B cell (primary cell): Measurements from ENCODE around the gene RCE1. TPM values are rescaled to one million over a fixed set of nuclear protein-coding genes. Genes with fewer than 3 reads are reported as not detected.

Experiments
- ATAC-seq: fragments of 200-7000 bp; cut with Tn5 transposase; one replicate; pipeline ENCODE4 v1.10.0; 2021; ENCODE audit warnings: low read depth, mild to moderate bottlenecking, moderate number of reproducible peaks, moderate library complexity
- CTCF ChIA-PET: fragments of 350-600 bp; sonication (Branson Sonifier 250); formaldehyde crosslinking; loops from one replicate; lab custom pipeline; 2021; ENCODE audit warnings: antibody characterized with exemption, inconsistent platforms; lab: Charles Lee
- POLR2A ChIA-PET: fragments of 350-600 bp; sonication (Branson Sonifier 250); formaldehyde crosslinking; loops from one replicate; lab custom pipeline; 2021; ENCODE audit warnings: antibody characterized with exemption; lab: Charles Lee
- DNase-seq: peaks from one replicate; pipeline ENCODE4 v3.0.0; 2013
- H2AFZ ChIP-seq: 2 replicates; pipeline ENCODE4 v1.6.1; 2012; ENCODE audit warnings: mild to moderate bottlenecking, low read depth, low read length; ENCODE audit not compliant: insufficient read depth, poor library complexity, severe bottlenecking
- H3K27ac ChIP-seq, 2 donors: 1 replicate in 1 of 2; 2 replicates in 1 of 2; pipeline ENCODE4 v1.5.1; 2012 to 2013; ENCODE audit warnings: low read length in 2 of 2, mild to moderate bottlenecking in 2 of 2, moderate library complexity in 1 of 2
- H3K27me3 ChIP-seq, 4 experiments: fragments of 200-600 bp in 1 of 4; sonication (generic) in 1 of 4; replicated peaks in 1 of 4; 1 replicate in 2 of 4; 2 replicates in 2 of 4; pipeline versions ENCODE4 v1.6.1 to v1.7.0; 2013 to 2016; ENCODE audit warnings: low read length in 3 of 4, mild to moderate bottlenecking in 2 of 4, mixed read lengths in 1 of 4, moderate library complexity in 1 of 4; ENCODE audit not compliant: insufficient read depth in 4 of 4, control insufficient read depth in 3 of 4; ENCODE audit errors: control extremely low read depth in 1 of 4
- H3K36me3 ChIP-seq, 2 experiments: replicated peaks in 1 of 2; 1 replicate in 1 of 2; 2 replicates in 1 of 2; pipeline versions ENCODE4 v1.6.1 to v1.7.1; 2013; ENCODE audit warnings: low read length in 1 of 2; ENCODE audit not compliant: insufficient read depth in 2 of 2, control insufficient read depth in 1 of 2; ENCODE audit errors: control extremely low read depth in 1 of 2, extremely low read depth in 1 of 2
- H3K4me1 ChIP-seq, 2 donors: fragments of 200-600 bp in 1 of 2; sonication (generic) in 1 of 2; 1 replicate in 1 of 2; 2 replicates in 1 of 2; pipeline versions ENCODE4 v1.5.1 to v1.6.1; 2013 to 2017; ENCODE audit warnings: low read length in 2 of 2; ENCODE audit not compliant: control insufficient read depth in 2 of 2, insufficient read depth in 2 of 2
- H3K4me2 ChIP-seq: replicated peaks from 2 replicates; pipeline ENCODE3; 2012; ENCODE audit warnings: mild to moderate bottlenecking, low read depth, low read length; ENCODE audit not compliant: poor library complexity, severe bottlenecking
- H3K4me3 ChIP-seq, 5 experiments: fragments of 200-600 bp in 1 of 5; sonication (generic) in 1 of 5; 1 replicate in 3 of 5; 2 replicates in 2 of 5; pipeline versions ENCODE4 v1.5.1 to v1.7.0; 2011 to 2016; ENCODE audit warnings: low read length in 4 of 5, mild to moderate bottlenecking in 4 of 5, low read depth in 2 of 5, control low read depth in 1 of 5, moderate library complexity in 1 of 5; ENCODE audit not compliant: insufficient read depth in 1 of 5; ENCODE audit errors: control extremely low read depth in 1 of 5, extremely low read depth in 1 of 5
- H3K79me2 ChIP-seq: fragments of 200-600 bp; sonication (generic); one replicate; pipeline ENCODE4 v1.6.0; 2016; ENCODE audit warnings: low read length; ENCODE audit not compliant: control insufficient read depth, insufficient read depth
- H3K9ac ChIP-seq: fragments of 200-600 bp; sonication (generic); 2 replicates; pipeline ENCODE4 v1.6.1; 2017; ENCODE audit warnings: mild to moderate bottlenecking, low read length, moderate library complexity
- H3K9me3 ChIP-seq, 3 donors: one replicate each; pipeline versions ENCODE4 v1.6.1 to v1.7.1; 2013; ENCODE audit warnings: low read length in 2 of 3; ENCODE audit not compliant: control insufficient read depth in 2 of 3, insufficient read depth in 1 of 3; ENCODE audit errors: control extremely low read depth in 1 of 3
- H4K20me1 ChIP-seq: 2 replicates; pipeline ENCODE4 v1.6.0; 2012; ENCODE audit warnings: mild to moderate bottlenecking, low read length; ENCODE audit not compliant: insufficient read depth, control insufficient read depth, poor library complexity, severe bottlenecking
- H3K27ac Mint-ChIP-seq: one replicate; pipeline ENCODE4 v1.8.0; 2021; ENCODE audit warnings: mixed read lengths
- H3K27me3 Mint-ChIP-seq: one replicate; pipeline ENCODE4 v1.8.0; 2021; ENCODE audit warnings: mixed read lengths
- H3K4me1 Mint-ChIP-seq: one replicate; pipeline ENCODE4 v1.8.0; 2021; ENCODE audit warnings: mixed read lengths
- H3K4me3 Mint-ChIP-seq: one replicate; pipeline ENCODE4 v1.8.0; 2021; ENCODE audit warnings: mixed read lengths
- H3K9me3 Mint-ChIP-seq: one replicate; pipeline ENCODE4 v1.8.0; 2022; ENCODE audit warnings: mixed read lengths; ENCODE audit not compliant: insufficient read depth
- CTCF ChIP-seq: fragments of 200-600 bp; IDR thresholded peaks from one replicate; pipeline ENCODE4 v1.8.0; 2022; ENCODE audit warnings: antibody characterized with exemption, mild to moderate bottlenecking
- EZH2 ChIP-seq: IDR thresholded peaks from 2 replicates; pipeline ENCODE4 v1.6.1; 2012; ENCODE audit warnings: borderline replicate concordance, low read depth, mild to moderate bottlenecking, moderate library complexity, low read length; ENCODE audit not compliant: insufficient read depth, poor library complexity, severe bottlenecking
- WGBS: methylation state at CpG from one replicate; pipeline ENCODE4 v1.1.5; 2013; ENCODE audit warnings: missing lambda C conversion rate; ENCODE audit not compliant: insufficient coverage; 5-methylcytosine and 5-hydroxymethylcytosine counted together
- intact Hi-C: fragments of 100-400 bp; cut with micrococcal nuclease; formaldehyde crosslinking; loops from one replicate; pipeline ENCODE4 v1.10.0; 2022
- polyA plus RNA-seq: library from polyadenylated mRNA; depleted of rRNA; stranded (reverse); fragments of >200 nt; gene quantifications from 2 replicates; pipeline ENCODE4 v1.2.3, GENCODE V29; 2012
- total RNA-seq, 2 donors: library from RNA; stranded (reverse); fragments of 120-200 nt in 1 of 2; gene quantifications; 1 replicate in 1 of 2; 2 replicates in 1 of 2; pipeline versions ENCODE4 v1.2.3 to v1.2.4, GENCODE V29; 2013 to 2022

Gene RCE1
- total and polyA plus RNA-seq, 2 donors (not counting 1 experiment from before 2014, with no cell fraction given): 31.6 to 59.7 TPM

- no peak for DNase-seq
- intact Hi-C loops: no loop called here
- TF ChIP-seq EZH2: no peak
- TF ChIP-seq CTCF: no peak
- Histone ChIP-seq H3K4me1 (peaks cover 28 to 37% of the 10 kb centered on the region in 2 donors), H2AFZ (no peak overlapping the region), H3K4me2 (no peak overlapping the region), H3K36me3 (peaks cover 2 to 36% of the 10 kb centered on the region in 2 experiments), H3K27me3 (no peaks in the 10 kb centered on the region), H3K27ac (peak overlapping the region in 1 of 2 donors; percentile 63), H3K4me3 (no peak overlapping the region), H4K20me1 (peaks cover 51% of the 10 kb centered on the region), H3K79me2 (peaks cover 56% of the 10 kb centered on the region), H3K9me3 (no peaks in the 10 kb centered on the region), H3K9ac (no peak overlapping the region)
- Mint-ChIP-seq H3K4me3 (peak overlapping the region; percentile 56), H3K27ac (peak overlapping the region; percentile 69), H3K4me1 (peaks cover 50% of the 10 kb centered on the region), H3K27me3 (no peaks in the 10 kb centered on the region), H3K9me3 (no peaks in the 10 kb centered on the region)
- CTCF ChIA-PET: interaction anchor here (0.7 kb wide), 1 partner anchor 10 kb away, joined by 4 read pairs; no protein-coding TSS in a partner anchor
- no peak for ATAC-seq
- WGBS: 87% methylated on average over 4 of the region's 4 CpGs
- POLR2A ChIA-PET: interaction anchor here (0.6 to 1.1 kb wide), 3 partner anchors 14 to 1296 kb away, joined by 5 to 6 read pairs (median 5); no protein-coding TSS in a partner anchor
Observed at GRCh38 chr11:66840317-66841091, 2.7 kb upstream of the RCE1 start.

GRCh38 chr11:66841861-66842260 is 1.4 kb upstream of the RCE1 start:
- Mint-ChIP-seq H3K4me3 (peak overlapping the region; percentile 90), H3K9me3 (no peaks in the 10 kb centered on the region), H3K4me1 (peaks cover 45% of the 10 kb centered on the region), H3K27me3 (no peaks in the 10 kb centered on the region), H3K27ac (peak overlapping the region; percentile 87)
- ATAC-seq: no peak
- peak overlapping the region; percentile 65 to 100 (median 95) for H3K4me3 ChIP-seq
- POLR2A ChIA-PET: interaction anchor here (0.9 to 1.2 kb wide), 4 partner anchors 8 to 164 kb away, joined by 3 to 6 read pairs (median 4); partner anchors contain the start of gene RBM4B
- H3K9me3 ChIP-seq: no peaks in the 10 kb centered on the region
- WGBS: 88% methylated on average over 7 of the region's 7 CpGs
- H3K79me2 ChIP-seq: peaks cover 59% of the 10 kb centered on the region
- TF ChIP-seq EZH2 (no peak), CTCF (no peak)
- peaks cover 28 to 37% of the 10 kb centered on the region in 2 donors for H3K4me1 ChIP-seq
- peaks cover 3 to 49% of the 10 kb centered on the region in 2 experiments for H3K36me3 ChIP-seq
- CTCF ChIA-PET: interaction anchor here (0.8 to 3.5 kb wide), 5 partner anchors 8 to 165 kb away, joined by 3 to 20 read pairs (median 3); partner anchors contain the start of gene RBM4B
- peaks cover 51% of the 10 kb centered on the region for H4K20me1 ChIP-seq
- H3K9ac ChIP-seq: peak overlapping the region; percentile 98
- no peaks in the 10 kb centered on the region for H3K27me3 ChIP-seq
- H3K4me2 ChIP-seq: peak overlapping the region; percentile 86
- peak; percentile 12 for DNase-seq
- no peak overlapping the region for H2AFZ ChIP-seq
- intact Hi-C loops: loop anchor here (2.0 kb wide), 1 partner anchor 295 kb away; the partner anchor contains the start of genes ACTN3 and ZDHHC24
- H3K27ac ChIP-seq: peak overlapping the region in 1 of 2 donors; percentile 99
